Measurements from ENCODE around the gene CLN3.
"Not testable (repeated sequence)": the region's sequence is repeated elsewhere in the genome, so short reads cannot be mapped to it uniquely, and the experiment has no call there.

CLN3 gene

DNA sequence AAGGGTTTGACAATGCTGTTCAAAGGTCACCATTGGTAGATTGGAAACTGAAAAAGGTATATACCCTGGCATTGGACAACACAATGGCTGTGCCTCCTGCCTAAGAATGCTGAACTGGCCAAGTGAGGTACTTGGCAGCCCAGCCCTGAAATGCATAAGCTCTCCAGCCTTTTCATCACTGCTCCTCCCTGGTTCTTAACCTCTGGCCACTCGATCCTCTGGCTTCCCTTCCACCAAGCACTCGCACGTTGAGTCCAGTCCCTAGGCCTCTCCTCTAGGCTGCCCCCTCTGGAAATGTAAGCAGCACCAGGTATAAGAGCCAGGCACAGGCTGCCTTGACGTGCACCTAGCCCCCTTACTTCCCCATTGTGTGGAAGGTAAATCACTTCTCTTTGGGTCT, 45.5 kb downstream of the CLN3 start:
- H3K27ac ChIP-seq (replicated peaks); DNase-seq (ENCODE audit: low read depth in 1 of 2, low spot score in 1 of 2); H3K27me3 ChIP-seq (ENCODE audit: insufficient read depth, poor library complexity, severe bottlenecking); H3K4me3 ChIP-seq (replicated peaks; ENCODE audit: insufficient read depth, low read length): not testable (repeated sequence)

DNA sequence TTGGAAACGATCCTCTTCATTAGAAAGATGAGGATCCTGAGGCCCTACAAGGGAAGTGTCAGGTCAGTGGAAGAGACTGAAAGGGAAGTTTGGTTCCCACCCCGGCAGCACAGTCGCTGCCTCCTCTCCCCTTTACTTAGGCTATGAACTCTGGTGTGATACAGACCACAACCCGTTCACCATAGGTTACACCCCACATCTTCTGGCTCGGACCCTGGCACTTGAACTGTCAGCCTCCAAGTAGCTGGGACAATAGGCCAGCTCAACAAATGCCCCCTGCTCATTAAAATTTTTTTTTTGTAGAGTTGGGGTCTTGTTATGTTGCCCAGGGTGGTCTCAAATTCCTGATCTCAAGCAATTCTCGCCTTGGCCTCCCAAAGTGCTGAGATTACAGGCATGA, 47.9 kb downstream of the CLN3 start:
- DNase-seq (ENCODE audit: low read depth in 1 of 2, low spot score in 1 of 2); H3K4me3 ChIP-seq (replicated peaks; ENCODE audit: insufficient read depth, low read length); H3K27ac ChIP-seq (replicated peaks); H3K27me3 ChIP-seq (ENCODE audit: insufficient read depth, poor library complexity, severe bottlenecking): not testable (repeated sequence)

DNA sequence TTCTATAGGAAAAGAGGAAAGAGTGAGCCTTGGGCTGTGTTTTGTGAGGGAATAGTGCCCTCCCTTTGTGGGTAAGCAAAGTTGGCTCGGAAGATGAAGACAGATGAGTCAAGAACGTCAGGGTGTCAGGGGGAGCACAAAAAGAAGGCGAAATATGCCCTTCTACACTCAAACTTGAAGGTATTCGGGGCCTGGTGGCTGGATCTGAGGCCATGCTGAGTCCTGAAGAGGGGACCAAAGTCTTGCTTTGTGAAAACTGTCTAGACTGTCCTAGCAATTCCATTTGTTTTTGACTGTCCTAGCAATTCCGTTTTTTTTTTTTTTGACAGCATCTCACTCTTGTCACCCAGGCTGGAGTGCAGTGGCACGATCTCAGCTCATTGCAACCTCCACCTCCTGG, 53.0 kb downstream of the CLN3 start:
- DNase-seq (ENCODE audit: low read depth in 1 of 2, low spot score in 1 of 2); H3K27ac ChIP-seq (replicated peaks); H3K4me3 ChIP-seq (replicated peaks; ENCODE audit: insufficient read depth, low read length); H3K27me3 ChIP-seq (ENCODE audit: insufficient read depth, poor library complexity, severe bottlenecking): not testable (repeated sequence)

DNA sequence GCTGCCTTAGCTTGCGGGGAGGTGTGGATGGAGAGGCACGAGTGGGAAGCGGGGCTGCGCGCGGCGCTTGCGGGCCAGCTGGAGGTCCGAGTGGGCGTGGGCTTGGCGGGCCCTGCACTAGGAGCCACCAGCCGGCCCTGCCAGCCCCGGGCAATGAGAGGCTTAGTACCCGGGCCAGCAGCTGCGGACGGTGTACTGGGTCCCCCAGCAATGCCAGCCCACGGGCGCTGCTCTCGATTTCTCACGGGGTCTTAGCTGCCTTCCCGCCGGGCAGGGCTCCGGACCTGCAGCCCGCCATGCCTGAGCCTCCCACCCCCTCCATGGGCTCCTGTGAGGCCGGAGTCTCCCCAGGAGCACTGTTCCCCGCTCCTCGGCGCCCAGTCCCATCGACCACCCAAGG, 56.5 kb downstream of the CLN3 start:
- H3K4me3 ChIP-seq (replicated peaks; ENCODE audit: insufficient read depth, low read length); DNase-seq (ENCODE audit: low read depth in 1 of 2, low spot score in 1 of 2); H3K27me3 ChIP-seq (ENCODE audit: insufficient read depth, poor library complexity, severe bottlenecking); H3K27ac ChIP-seq (replicated peaks): not testable (repeated sequence)

All from HL-60 (cell line).